ENCODE results near the gene SLC27A6. TPM values are rescaled to one million over a fixed set of nuclear protein-coding genes. Genes with fewer than 3 reads are reported as not detected.
A peak's percentile ranks its signal among the peaks of the same experiment; 100 is the strongest.

Gene SLC27A6
- polyA plus RNA-seq, 1 of the 3 experiments (the other 2 are of a cell fraction): 0.12 TPM

DNA sequence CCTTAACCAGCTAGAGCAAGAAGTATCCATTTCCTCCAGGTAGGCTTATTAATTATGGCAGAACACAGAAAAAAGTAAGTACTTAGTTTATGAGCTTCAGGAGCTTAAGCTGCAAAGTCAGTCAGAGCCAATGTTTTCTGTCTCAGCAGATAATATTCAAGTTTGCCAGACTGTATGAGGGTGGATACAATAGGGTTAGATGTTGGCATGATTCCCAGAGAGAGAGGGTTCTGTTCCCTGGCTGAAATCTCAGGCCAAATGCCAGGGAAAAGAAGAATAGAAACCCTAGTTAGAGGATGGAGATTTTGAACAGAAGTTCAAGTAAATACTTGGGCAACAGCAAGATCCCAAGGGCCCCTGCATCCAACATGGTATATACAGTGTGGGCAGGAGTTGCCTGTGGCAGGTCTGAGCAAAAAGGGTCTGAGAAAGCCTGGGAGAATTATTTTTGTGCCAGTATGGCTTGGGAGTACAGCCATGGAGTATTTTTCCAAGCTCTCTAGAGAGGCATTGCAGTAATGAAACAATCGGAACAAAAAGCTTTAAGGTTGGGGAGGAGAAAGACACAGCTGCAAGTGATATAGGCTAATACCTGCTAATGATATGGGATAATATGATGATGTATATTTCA is 98.3 kb downstream of the SLC27A6 start (continued):
- TF ChIP-seq PBX3 (IDR thresholded peaks at IDR 0.05) (peak; percentile 42), RXRA (IDR thresholded peaks at IDR 0.05; ENCODE audit: borderline replicate concordance, low read depth) (no peak)

DNA sequence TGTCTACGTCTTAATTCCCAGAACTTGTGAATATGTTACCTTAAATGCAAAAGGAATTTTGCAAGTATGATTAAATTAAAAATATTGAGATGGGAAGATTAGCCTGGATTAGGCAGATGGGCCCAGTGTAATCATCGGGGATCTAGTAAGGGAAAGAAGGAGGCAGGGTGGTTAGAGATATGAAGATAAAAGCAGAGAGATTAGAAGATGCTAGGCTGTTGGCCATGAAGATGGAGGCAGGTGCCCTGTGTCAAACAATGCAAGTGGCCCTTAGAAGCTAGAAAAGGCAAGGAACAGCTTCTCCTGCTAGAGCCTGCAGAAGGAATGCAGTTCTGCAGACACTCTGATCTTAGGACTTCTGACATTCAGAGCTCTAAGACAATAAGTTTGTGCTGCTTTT is 100.4 kb downstream of the SLC27A6 start:
- H3K4me2 ChIP-seq: no peak overlapping the region
- ChIA-PET POLR2A (no interaction called here), CTCF (no interaction called here)
- H3K9ac ChIP-seq: no peak overlapping the region
- TF ChIP-seq ELF1 (IDR thresholded peaks at IDR 0.05) (no peak), MAX (IDR thresholded peaks at IDR 0.05; ENCODE audit: low read depth) (no peak), RCOR1 (IDR thresholded peaks at IDR 0.05; ENCODE audit: low read length) (no peak), NRF1 (IDR thresholded peaks at IDR 0.05; ENCODE audit: low read depth, low read length) (no peak), NFIC (IDR thresholded peaks at IDR 0.05; ENCODE audit: borderline replicate concordance) (no peak), RXRA (IDR thresholded peaks at IDR 0.05; ENCODE audit: borderline replicate concordance, low read depth) (no peak), POLR2AphosphoS5 (IDR thresholded peaks at IDR 0.05; ENCODE audit: low read depth, low read length) (no peak), MEF2A (IDR thresholded peaks at IDR 0.05; ENCODE audit: borderline replicate concordance, low read depth) (no peak), USF1 (IDR thresholded peaks at IDR 0.05; ENCODE audit: borderline replicate concordance, low read depth) (no peak), SMC3 (IDR thresholded peaks at IDR 0.05; ENCODE audit: low read depth, low read length) (no peak), FOXJ3 (CRISPR knock-in tag; IDR thresholded peaks at IDR 0.05) (no peak)
- TF ChIP-seq, protein P1, sequence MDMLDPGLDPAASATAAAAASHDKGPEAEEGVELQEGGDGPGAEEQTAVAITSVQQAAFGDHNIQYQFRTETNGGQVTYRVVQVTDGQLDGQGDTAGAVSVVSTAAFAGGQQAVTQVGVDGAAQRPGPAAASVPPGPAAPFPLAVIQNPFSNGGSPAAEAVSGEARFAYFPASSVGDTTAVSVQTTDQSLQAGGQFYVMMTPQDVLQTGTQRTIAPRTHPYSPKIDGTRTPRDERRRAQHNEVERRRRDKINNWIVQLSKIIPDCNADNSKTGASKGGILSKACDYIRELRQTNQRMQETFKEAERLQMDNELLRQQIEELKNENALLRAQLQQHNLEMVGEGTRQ (IDR thresholded peaks at IDR 0.05; ENCODE audit: borderline replicate concordance, low read depth, low read length): no peak
- no peaks in the 10 kb centered on the region for H3K36me3 ChIP-seq (replicated peaks in 1 of 2; ENCODE audit: control insufficient read depth in 1 of 2, insufficient read depth in 2 of 2, low read length in 1 of 2)
- H3K4me3 ChIP-seq (ENCODE audit: low read depth in 2 of 2, low read length in 1 of 2): no peak overlapping the region
- H4K20me1 ChIP-seq (ENCODE audit: insufficient read depth): no peaks in the 10 kb centered on the region
- WGBS (ENCODE audit: low lambda C conversion rate): 77% methylated on average over 2 of the region's 2 CpGs
- no peaks in the 10 kb centered on the region for H3K9me3 ChIP-seq
- DNase-seq: no peak
- no peaks in the 10 kb centered on the region for H3K9me2 ChIP-seq
- H3K27me3 ChIP-seq (ENCODE audit: insufficient read depth): no peaks in the 10 kb centered on the region
- peak overlapping the region in 1 of 2 experiments; percentile 50; a peak in 1 of 4 replicates for H3K27ac ChIP-seq (ENCODE audit: low read depth in 2 of 2, low read length in 1 of 2)
- H3K4me1 ChIP-seq (ENCODE audit: control insufficient read depth in 1 of 2, insufficient read depth in 2 of 2, low read depth in 1 of 2, low read length in 1 of 2): peaks cover 0 to 24% of the 10 kb centered on the region in 2 experiments; a peak in 2 of 4 replicates
- H2AFZ ChIP-seq (ENCODE audit: low read depth): no peak overlapping the region
- no peaks in the 10 kb centered on the region for H3F3A ChIP-seq (replicated peaks; ENCODE audit: insufficient read depth)
- no peaks in the 10 kb centered on the region for H3K79me2 ChIP-seq (ENCODE audit: insufficient read depth)

DNA sequence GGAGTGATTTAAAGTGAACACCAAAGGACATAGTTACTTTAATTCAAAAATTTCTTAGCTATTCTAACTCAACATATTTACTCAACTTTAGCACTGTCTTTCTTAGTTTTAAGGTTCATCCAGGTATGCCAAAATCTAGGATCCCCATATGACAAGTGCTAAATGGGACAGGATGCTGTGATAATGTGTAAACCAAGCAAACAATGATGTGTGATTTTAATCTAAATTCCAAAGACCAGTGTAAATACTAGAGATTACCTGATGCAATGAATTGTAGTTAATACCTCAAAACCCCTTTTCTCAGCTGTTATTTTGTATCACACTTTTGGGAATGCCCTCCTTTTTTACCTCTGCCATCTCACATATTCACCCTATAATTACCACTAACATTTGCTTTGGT is 102.5 kb downstream of the SLC27A6 start:
- Histone ChIP-seq H3K9me3 (no peaks in the 10 kb centered on the region), H3F3A (replicated peaks; ENCODE audit: insufficient read depth) (no peaks in the 10 kb centered on the region), H3K27ac (ENCODE audit: low read depth in 2 of 2, low read length in 1 of 2) (no peak overlapping the region), H2AFZ (ENCODE audit: low read depth) (no peak overlapping the region), H3K9me2 (no peaks in the 10 kb centered on the region), H3K79me2 (ENCODE audit: insufficient read depth) (no peaks in the 10 kb centered on the region), H3K4me3 (ENCODE audit: low read depth in 2 of 2, low read length in 1 of 2) (no peak overlapping the region), H3K27me3 (ENCODE audit: insufficient read depth) (no peaks in the 10 kb centered on the region), H4K20me1 (ENCODE audit: insufficient read depth) (no peaks in the 10 kb centered on the region), H3K36me3 (replicated peaks in 1 of 2; ENCODE audit: control insufficient read depth in 1 of 2, insufficient read depth in 2 of 2, low read length in 1 of 2) (no peaks in the 10 kb centered on the region), H3K9ac (no peak overlapping the region), H3K4me1 (ENCODE audit: control insufficient read depth in 1 of 2, insufficient read depth in 2 of 2, low read depth in 1 of 2, low read length in 1 of 2) (peaks cover 0 to 16% of the 10 kb centered on the region in 2 experiments; a peak in 2 of 4 replicates), H3K4me2 (no peak overlapping the region)
- no peak for DNase-seq
- ChIA-PET CTCF (interaction anchor here (0.5 to 2.8 kb wide), 5 partner anchors 27 to 162 kb away, joined by 3 to 11 read pairs (median 4); partner anchors contain the start of gene ISOC1), POLR2A (no interaction called here)
- TF ChIP-seq MXI1 (IDR thresholded peaks at IDR 0.05; ENCODE audit: low read depth, low read length): no peak
- TF ChIP-seq MEF2A (IDR thresholded peaks at IDR 0.05; ENCODE audit: borderline replicate concordance, low read depth): no peak
- TF ChIP-seq, protein P2, sequence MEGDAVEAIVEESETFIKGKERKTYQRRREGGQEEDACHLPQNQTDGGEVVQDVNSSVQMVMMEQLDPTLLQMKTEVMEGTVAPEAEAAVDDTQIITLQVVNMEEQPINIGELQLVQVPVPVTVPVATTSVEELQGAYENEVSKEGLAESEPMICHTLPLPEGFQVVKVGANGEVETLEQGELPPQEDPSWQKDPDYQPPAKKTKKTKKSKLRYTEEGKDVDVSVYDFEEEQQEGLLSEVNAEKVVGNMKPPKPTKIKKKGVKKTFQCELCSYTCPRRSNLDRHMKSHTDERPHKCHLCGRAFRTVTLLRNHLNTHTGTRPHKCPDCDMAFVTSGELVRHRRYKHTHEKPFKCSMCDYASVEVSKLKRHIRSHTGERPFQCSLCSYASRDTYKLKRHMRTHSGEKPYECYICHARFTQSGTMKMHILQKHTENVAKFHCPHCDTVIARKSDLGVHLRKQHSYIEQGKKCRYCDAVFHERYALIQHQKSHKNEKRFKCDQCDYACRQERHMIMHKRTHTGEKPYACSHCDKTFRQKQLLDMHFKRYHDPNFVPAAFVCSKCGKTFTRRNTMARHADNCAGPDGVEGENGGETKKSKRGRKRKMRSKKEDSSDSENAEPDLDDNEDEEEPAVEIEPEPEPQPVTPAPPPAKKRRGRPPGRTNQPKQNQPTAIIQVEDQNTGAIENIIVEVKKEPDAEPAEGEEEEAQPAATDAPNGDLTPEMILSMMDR (IDR thresholded peaks at IDR 0.05): no peak
- TF ChIP-seq, protein P1 (IDR thresholded peaks at IDR 0.05; ENCODE audit: borderline replicate concordance, low read depth, low read length): no peak
- TF ChIP-seq MAX (IDR thresholded peaks at IDR 0.05; ENCODE audit: low read depth): no peak
- TF ChIP-seq GABPA (IDR thresholded peaks at IDR 0.05; ENCODE audit: low read depth): no peak
- no peak for TF ChIP-seq SMC3 (IDR thresholded peaks at IDR 0.05; ENCODE audit: low read depth, low read length)

Measured in SK-N-SH (cell line).